ENCODE measurements around the gene TRIP6.

Gene TRIP6

DNA sequence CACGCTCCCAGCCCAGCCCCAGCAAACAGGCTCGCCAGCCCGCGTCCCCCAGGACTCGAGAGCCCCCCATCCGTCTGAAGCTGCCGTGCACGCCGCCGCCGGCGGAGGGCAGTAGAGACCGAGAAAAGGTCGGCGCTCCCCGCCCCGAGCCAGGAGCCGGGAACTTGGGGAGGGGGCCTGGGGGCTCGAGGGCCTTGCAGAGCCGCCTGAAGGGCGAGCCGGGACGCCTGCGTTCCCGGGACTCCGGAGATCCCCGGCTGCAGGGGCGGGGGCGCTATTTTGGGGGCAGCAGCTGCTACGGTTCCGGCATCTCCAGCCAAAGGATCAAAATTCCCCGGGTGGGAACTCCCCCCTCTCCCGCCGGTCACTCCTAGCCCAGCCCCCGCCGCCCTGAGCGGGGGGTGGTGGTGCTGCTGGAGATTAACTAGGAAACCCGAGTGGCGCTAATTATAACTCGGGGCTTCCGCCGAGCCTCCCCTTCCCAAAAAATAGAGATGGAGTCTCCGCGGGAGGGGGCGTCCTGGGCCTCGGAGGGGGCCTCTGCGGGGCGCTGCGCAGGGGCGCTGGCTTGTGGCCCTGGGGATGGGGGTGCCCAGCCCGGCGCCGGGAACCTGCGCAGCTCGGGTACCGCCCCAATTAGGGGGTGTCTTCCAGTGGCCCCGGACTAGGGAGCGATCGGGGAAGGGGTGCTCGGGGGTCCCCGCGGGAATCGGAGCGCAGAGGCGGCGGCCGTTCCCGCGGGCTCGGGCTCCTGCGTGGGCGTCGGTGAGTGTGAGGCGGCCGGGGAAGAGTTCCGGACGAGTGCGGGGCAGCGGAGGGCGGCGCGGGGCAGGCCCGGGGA, 27.9 kb downstream of the TRIP6 start:
- DNase-seq (ENCODE audit: low read depth), result no peak
- TF ChIP-seq, protein P1, sequence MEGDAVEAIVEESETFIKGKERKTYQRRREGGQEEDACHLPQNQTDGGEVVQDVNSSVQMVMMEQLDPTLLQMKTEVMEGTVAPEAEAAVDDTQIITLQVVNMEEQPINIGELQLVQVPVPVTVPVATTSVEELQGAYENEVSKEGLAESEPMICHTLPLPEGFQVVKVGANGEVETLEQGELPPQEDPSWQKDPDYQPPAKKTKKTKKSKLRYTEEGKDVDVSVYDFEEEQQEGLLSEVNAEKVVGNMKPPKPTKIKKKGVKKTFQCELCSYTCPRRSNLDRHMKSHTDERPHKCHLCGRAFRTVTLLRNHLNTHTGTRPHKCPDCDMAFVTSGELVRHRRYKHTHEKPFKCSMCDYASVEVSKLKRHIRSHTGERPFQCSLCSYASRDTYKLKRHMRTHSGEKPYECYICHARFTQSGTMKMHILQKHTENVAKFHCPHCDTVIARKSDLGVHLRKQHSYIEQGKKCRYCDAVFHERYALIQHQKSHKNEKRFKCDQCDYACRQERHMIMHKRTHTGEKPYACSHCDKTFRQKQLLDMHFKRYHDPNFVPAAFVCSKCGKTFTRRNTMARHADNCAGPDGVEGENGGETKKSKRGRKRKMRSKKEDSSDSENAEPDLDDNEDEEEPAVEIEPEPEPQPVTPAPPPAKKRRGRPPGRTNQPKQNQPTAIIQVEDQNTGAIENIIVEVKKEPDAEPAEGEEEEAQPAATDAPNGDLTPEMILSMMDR (conservative IDR thresholded peaks at IDR 0.05; ENCODE audit: control insufficient read depth, insufficient read depth, low read depth, low read length), result peak; percentile 48
- peak overlapping the region; percentile 23 for H3K4me3 ChIP-seq (ENCODE audit: control insufficient read depth, low read depth, low read length)

DNA sequence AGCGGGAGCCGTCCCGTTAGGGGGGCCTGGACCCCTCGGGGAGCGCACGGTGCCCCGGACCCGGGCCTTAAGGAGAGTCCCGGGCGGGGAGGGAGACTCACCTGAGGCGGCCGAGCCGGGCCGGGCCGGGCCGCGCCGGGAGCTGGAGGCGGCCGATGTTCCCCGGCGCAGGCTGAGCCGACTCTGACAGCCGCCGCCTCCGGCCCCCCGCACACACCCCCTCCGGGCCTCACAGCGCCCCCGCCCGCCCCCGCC, 28.4 kb downstream of the TRIP6 start, which contains the start of gene ACHE:
Gene ACHE, minus strand, starts transcription at position 188 of the 255 bp plus-strand sequence. CDS start 1,656 bp downstream, outside the sequence.
- TF ChIP-seq, protein P1 (conservative IDR thresholded peaks at IDR 0.05; ENCODE audit: control insufficient read depth, insufficient read depth, low read depth, low read length), result no peak
- peak within 1 kb of the TSS; percentile 23 for H3K4me3 ChIP-seq (ENCODE audit: control insufficient read depth, low read depth, low read length)
- DNase-seq (ENCODE audit: low read depth), result no peak

GRCh38 chr7:100895956-100896731, 29.0 kb downstream of the TRIP6 start:
- no peak overlapping the region for H3K4me3 ChIP-seq (ENCODE audit: control insufficient read depth, low read depth, low read length)
- no peak for DNase-seq (ENCODE audit: low read depth)

DNA sequence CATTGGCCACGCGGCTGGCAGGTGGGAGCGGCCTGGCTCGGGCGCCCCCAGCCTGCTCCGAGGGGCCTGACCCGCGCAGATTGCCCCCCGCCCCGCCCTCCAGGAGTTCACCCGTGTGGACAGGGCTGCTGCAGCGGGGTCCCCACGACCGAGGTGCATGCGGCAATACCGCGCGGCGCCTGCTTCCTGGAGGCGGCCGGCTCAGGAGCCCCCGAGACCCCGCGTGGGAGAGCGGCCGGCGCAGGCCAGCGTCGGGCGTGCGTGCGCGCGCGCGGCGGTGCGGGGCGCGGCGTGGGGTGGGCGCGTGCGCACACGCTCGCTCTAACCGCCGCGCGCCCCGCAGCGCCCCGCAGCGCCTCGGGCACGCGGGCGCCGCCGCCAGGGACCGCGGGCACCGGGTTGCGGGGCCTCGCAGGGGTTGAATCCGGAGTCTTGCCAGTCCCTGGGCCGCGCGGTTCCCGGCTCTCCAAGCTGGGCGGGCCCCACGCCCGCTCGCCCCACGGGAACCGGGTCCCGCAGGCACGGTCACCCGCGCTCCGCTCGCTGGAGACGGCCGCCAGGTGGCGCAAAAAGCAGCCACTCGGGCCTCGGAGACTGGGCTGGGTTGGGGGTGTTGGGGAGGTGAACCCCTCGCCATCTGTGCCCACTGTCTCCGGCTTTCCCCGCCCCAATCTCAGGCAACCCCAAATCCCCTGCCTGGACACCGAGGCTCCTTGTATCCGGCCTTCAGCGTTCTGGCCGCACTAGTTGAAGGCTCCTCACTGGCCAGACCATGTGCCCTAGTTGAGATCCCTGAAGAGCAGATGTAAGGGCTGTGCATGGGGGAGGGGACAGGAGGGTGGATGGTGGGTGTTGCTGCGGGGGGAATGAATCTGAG, 29.8 kb downstream of the TRIP6 start:
- no peak for DNase-seq (ENCODE audit: low read depth)
- TF ChIP-seq, protein P1 (conservative IDR thresholded peaks at IDR 0.05; ENCODE audit: control insufficient read depth, insufficient read depth, low read depth, low read length), result peak; percentile 38
- H3K4me3 ChIP-seq (ENCODE audit: control insufficient read depth, low read depth, low read length), result no peak overlapping the region

More at GRCh38 chr7:100895956-100896731, 29.0 kb downstream of the TRIP6 start:
- TF ChIP-seq, protein P1 (conservative IDR thresholded peaks at IDR 0.05; ENCODE audit: control insufficient read depth, insufficient read depth, low read depth, low read length), result no peak

DNA sequence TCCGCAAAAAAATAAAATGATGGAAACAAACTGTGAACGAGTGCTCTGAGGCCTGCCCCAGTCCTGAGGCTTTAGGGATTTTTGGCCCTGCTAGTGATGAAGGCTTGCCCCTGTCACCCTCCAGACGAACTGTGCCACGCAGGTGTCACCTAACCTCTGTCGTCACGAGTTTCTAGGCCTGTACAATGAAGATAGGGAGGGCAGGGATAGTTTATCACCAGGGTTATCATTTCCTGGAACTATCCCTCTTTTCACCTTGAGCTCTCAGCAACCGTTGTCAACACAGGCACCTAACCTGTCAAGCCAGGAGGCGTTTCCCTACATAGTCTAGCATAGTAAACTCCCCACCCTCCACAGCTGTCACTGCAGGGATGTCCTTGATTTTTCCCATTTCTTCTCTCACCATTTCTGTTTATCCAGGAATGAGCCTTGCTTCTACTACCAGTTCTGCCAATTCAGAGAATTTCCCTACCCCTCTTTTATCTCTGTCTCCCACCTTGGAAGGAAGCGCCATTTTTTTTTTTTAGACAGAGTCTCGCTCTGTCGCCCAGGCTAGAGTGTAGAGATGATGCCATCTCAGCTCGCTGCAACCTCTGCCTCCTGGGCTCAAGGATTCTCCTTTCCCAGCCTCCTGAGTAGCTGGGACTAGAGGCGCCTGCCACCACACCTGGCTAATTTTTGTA, 30.7 kb downstream of the TRIP6 start:
- TF ChIP-seq, protein P1 (conservative IDR thresholded peaks at IDR 0.05; ENCODE audit: control insufficient read depth, insufficient read depth, low read depth, low read length), result no peak
- no peak for DNase-seq (ENCODE audit: low read depth)
- no peak overlapping the region for H3K4me3 ChIP-seq (ENCODE audit: control insufficient read depth, low read depth, low read length)

GRCh38 chr7:100899432-100899831, 32.2 kb downstream of the TRIP6 start:
- H3K4me3 ChIP-seq (ENCODE audit: control insufficient read depth, low read depth, low read length), result no peak overlapping the region
- no peak for DNase-seq (ENCODE audit: low read depth)
- TF ChIP-seq, protein P1 (conservative IDR thresholded peaks at IDR 0.05; ENCODE audit: control insufficient read depth, insufficient read depth, low read depth, low read length), result no peak
